Ishikawa (cell line): ENCODE results near the gene PNKP.

Experiments
- CEBPB ChIP-seq: IDR thresholded peaks from 2 replicates; pipeline ENCODE4 v1.6.1; 2012
- CREB1 ChIP-seq: IDR thresholded peaks from 2 replicates; pipeline ENCODE4 v1.6.1; 2012; ENCODE audit warnings: low read depth
- EGR1 ChIP-seq: IDR thresholded peaks from 2 replicates; pipeline ENCODE4 v1.6.1; 2012
- EP300 ChIP-seq: IDR thresholded peaks from 2 replicates; pipeline ENCODE4 v1.6.1; 2012; ENCODE audit warnings: borderline replicate concordance
- FOXM1 ChIP-seq: IDR thresholded peaks from 2 replicates; pipeline ENCODE4 v1.6.1; 2012; ENCODE audit warnings: low read depth, borderline replicate concordance
- NFIC ChIP-seq: IDR thresholded peaks from 2 replicates; pipeline ENCODE4 v1.6.1; 2012
- RAD21 ChIP-seq: IDR thresholded peaks from 2 replicates; pipeline ENCODE4 v1.6.1; 2012; ENCODE audit warnings: low read depth
- REST ChIP-seq: IDR thresholded peaks from 2 replicates; pipeline ENCODE4 v1.6.1; 2012; ENCODE audit warnings: low read depth, mild to moderate bottlenecking
- TAF1 ChIP-seq: IDR thresholded peaks from 2 replicates; pipeline ENCODE4 v1.6.1; 2012; ENCODE audit warnings: low read depth, mild to moderate bottlenecking
- TCF12 ChIP-seq: IDR thresholded peaks from 2 replicates; pipeline ENCODE4 v1.6.1; 2012; ENCODE audit warnings: low read depth
- TEAD4 ChIP-seq: IDR thresholded peaks from 2 replicates; pipeline ENCODE4 v1.6.1; 2012
- YY1 ChIP-seq: IDR thresholded peaks from 2 replicates; pipeline ENCODE4 v1.6.1; 2012; ENCODE audit warnings: low read depth
- ZBTB7A ChIP-seq: IDR thresholded peaks from 2 replicates; pipeline ENCODE4 v1.6.1; 2012; ENCODE audit warnings: low read depth
- TF ChIP-seq, protein P1 (sequence below): IDR thresholded peaks from 2 replicates; pipeline ENCODE4 v1.6.1; 2012
- TF ChIP-seq, protein P2 (sequence below): IDR thresholded peaks from 2 replicates; pipeline ENCODE4 v1.6.1; 2012

The PNKP gene

GRCh38 chr19:49820125-49820524 lies 47.3 kb downstream of the PNKP start:
- TF ChIP-seq ZBTB7A (no peak), EP300 (no peak), TEAD4 (no peak), RAD21 (no peak), NFIC (no peak), TCF12 (no peak), TAF1 (no peak), CREB1 (no peak), EGR1 (no peak), CEBPB (no peak), REST (no peak), YY1 (no peak), FOXM1 (no peak)
- TF ChIP-seq, protein P1, sequence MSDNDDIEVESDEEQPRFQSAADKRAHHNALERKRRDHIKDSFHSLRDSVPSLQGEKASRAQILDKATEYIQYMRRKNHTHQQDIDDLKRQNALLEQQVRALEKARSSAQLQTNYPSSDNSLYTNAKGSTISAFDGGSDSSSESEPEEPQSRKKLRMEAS: no peak
- TF ChIP-seq, protein P2, sequence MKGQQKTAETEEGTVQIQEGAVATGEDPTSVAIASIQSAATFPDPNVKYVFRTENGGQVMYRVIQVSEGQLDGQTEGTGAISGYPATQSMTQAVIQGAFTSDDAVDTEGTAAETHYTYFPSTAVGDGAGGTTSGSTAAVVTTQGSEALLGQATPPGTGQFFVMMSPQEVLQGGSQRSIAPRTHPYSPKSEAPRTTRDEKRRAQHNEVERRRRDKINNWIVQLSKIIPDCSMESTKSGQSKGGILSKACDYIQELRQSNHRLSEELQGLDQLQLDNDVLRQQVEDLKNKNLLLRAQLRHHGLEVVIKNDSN: no peak

DNA sequence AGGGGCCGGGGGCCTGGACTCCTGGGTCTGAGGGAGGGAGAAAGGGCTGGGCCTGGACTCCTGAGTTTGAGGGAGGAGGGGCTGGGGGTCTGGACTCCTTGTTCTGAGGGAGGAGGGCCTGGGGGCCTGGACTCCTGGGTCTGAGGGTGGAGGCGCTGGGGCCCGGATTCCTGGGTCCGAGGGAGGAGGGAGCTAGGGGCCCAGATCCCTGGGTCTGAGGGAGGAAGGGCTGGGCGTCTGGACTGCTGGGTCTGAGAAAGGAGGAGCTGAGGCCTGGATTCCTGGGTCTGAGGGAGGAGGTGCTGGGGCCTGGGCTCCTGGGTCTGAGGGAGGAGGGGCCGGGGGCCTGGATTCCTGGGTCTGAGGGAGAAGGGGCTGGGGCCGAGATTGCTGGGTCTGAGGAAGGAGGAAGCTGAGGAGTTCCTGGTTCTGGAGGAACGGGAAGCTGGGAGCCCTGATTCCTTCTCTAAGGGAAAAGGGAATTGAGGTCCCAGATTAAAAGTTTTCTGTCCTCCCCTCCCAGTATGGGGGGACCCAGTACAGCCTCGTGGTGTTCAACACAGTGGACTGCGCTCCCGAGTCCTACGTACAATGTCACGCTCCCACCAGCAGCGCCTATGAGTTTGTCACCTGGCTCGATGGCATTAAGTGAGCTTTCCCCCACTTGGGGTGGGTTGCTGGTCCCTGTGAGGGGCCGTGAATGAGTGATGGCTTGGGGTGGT lies 48.6 kb downstream of the PNKP start:
- no peak for TF ChIP-seq TAF1
- TF ChIP-seq ZBTB7A: 0 out of 2 replicates have a peak, but pooled peaks have one; percentile 8

DNA sequence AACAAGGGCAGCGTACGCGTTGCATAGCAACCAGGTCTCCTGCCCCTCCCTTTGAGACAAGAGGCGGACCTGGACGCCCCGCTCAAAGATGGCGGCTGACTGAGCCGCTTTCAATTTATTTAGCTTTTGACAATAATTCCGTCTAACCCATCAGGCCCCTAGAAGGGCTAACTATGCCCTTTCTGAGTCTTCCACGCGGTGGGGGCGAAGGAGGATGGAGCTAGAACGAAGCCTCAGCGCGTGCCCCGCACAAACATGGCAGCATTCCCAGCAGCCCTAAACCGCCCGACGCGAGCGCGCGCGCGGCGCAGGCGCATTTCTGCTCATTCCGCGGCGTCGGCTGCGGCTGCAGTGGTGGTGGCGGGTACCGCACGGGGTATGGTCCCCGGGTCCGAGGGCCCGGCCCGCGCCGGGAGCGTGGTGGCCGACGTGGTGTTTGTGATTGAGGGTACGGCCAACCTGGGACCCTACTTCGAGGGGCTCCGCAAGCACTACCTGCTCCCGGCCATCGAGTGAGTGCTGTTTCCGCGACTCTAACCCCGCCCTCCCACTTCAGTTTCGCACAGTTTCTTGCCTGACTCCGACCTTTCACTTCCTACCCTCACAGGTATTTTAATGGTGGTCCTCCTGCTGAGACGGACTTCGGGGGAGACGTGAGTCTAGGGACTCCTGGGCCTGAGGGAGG lies 49.3 kb downstream of the PNKP start, which contains the start of gene MED25:
Gene MED25, plus strand, starts transcription at position 326 of the 685 bp plus-strand sequence. Its CDS starts 53 bp downstream, at position 379.
- TF ChIP-seq FOXM1: no peak
- no peak for TF ChIP-seq EP300
- TF ChIP-seq TCF12: no peak
- TF ChIP-seq REST: no peak
- TF ChIP-seq NFIC: no peak
- no peak for TF ChIP-seq RAD21
- TF ChIP-seq YY1: peak; percentile 100
- TF ChIP-seq TAF1: peak; percentile 51
- TF ChIP-seq EGR1: peak; percentile 90
- TF ChIP-seq CREB1: peak; percentile 39
- TF ChIP-seq, protein P2: no peak
- TF ChIP-seq CEBPB: no peak
- TF ChIP-seq, protein P1: peak; percentile 81
- TF ChIP-seq TEAD4: 0 out of 2 replicates have a peak, but pooled peaks have one; percentile 29
- no peak for TF ChIP-seq ZBTB7A

- TF ChIP-seq NFIC (no peak), TAF1 (no peak), EGR1 (no peak), RAD21 (no peak), FOXM1 (no peak), EP300 (no peak), TEAD4 (no peak)
- TF ChIP-seq, protein P1: no peak
- TF ChIP-seq, protein P2: no peak
Observed at GRCh38 chr19:49816590-49816989, 50.8 kb downstream of the PNKP start.

GRCh38 chr19:49814010-49814409 lies 53.4 kb downstream of the PNKP start:
- no peak for TF ChIP-seq TCF12
- TF ChIP-seq ZBTB7A: no peak
- no peak for TF ChIP-seq NFIC
- TF ChIP-seq REST: no peak
- TF ChIP-seq TAF1: no peak
- TF ChIP-seq YY1: no peak
- TF ChIP-seq, protein P2: no peak
- TF ChIP-seq CREB1: no peak
- TF ChIP-seq EP300: no peak
- no peak for TF ChIP-seq FOXM1
- TF ChIP-seq TEAD4: no peak
- TF ChIP-seq CEBPB: no peak
- TF ChIP-seq, protein P1: no peak
- TF ChIP-seq RAD21: no peak
